A549 (cell line): ENCODE results near the gene NLRP1.

Source experiments
- CBX8 ChIP-seq: fragments of 200-600 bp; sonication (generic); IDR thresholded peaks from 2 replicates; pipeline ENCODE4 v1.6.1; 2016
- POLR2AphosphoS2 ChIP-seq: conservative IDR thresholded peaks from 2 replicates; pipeline ENCODE4 v1.6.1; 2012; ENCODE audit warnings: low read length, improper control_type of control experiment, inconsistent platforms
- RCOR1 ChIP-seq: fragments of 150-350 bp; IDR thresholded peaks from 2 replicates; pipeline ENCODE4 v1.6.1; 2014; ENCODE audit warnings: antibody characterized with exemption, low read length, low read depth
- TP53 ChIP-seq: fragments of 250-450 bp; sonication (Bioruptor Pico); IDR thresholded peaks from 2 replicates; pipeline ENCODE4 v1.5.0; 2021; ENCODE audit warnings: mild to moderate bottlenecking, moderate library complexity
- TF ChIP-seq, protein P1 (sequence below): fragments of 200-600 bp; sonication (generic); IDR thresholded peaks from 2 replicates; pipeline ENCODE4 v1.6.1; 2016; ENCODE audit warnings: antibody characterized with exemption, mild to moderate bottlenecking, moderate library complexity
- TF ChIP-seq, protein P2 (sequence below): fragments of >200 bp; sonication (Bioruptor Twin); formaldehyde crosslinking; IDR thresholded peaks from 3 replicates; pipeline ENCODE4 v1.6.1; 2016
- TF ChIP-seq, protein P3 (sequence below): fragments of >200 bp; sonication (Bioruptor Twin); formaldehyde crosslinking; IDR thresholded peaks from 3 replicates; pipeline ENCODE4 v1.5.1; 2016

DNA sequence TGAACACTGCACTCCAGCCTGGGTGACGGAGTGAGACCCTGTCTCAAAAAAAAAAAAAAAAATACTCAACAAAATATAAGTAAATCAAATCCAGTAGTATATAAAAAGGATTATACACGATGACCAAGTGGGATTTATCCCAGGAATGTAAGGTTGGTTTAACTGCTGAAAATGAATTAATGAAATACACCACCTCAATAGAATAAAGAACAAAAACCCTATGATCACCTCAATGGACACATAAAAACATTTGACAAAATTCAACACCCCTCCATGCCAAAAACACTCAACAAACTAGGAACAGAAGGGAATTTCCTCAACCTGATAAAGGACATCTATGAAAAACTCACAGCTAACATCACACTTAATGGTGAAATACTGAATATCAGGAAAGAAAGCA is 91.3 kb downstream of the NLRP1 start:
- TF ChIP-seq, protein P1, sequence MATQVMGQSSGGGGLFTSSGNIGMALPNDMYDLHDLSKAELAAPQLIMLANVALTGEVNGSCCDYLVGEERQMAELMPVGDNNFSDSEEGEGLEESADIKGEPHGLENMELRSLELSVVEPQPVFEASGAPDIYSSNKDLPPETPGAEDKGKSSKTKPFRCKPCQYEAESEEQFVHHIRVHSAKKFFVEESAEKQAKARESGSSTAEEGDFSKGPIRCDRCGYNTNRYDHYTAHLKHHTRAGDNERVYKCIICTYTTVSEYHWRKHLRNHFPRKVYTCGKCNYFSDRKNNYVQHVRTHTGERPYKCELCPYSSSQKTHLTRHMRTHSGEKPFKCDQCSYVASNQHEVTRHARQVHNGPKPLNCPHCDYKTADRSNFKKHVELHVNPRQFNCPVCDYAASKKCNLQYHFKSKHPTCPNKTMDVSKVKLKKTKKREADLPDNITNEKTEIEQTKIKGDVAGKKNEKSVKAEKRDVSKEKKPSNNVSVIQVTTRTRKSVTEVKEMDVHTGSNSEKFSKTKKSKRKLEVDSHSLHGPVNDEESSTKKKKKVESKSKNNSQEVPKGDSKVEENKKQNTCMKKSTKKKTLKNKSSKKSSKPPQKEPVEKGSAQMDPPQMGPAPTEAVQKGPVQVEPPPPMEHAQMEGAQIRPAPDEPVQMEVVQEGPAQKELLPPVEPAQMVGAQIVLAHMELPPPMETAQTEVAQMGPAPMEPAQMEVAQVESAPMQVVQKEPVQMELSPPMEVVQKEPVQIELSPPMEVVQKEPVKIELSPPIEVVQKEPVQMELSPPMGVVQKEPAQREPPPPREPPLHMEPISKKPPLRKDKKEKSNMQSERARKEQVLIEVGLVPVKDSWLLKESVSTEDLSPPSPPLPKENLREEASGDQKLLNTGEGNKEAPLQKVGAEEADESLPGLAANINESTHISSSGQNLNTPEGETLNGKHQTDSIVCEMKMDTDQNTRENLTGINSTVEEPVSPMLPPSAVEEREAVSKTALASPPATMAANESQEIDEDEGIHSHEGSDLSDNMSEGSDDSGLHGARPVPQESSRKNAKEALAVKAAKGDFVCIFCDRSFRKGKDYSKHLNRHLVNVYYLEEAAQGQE: no peak
- TF ChIP-seq, protein P2, sequence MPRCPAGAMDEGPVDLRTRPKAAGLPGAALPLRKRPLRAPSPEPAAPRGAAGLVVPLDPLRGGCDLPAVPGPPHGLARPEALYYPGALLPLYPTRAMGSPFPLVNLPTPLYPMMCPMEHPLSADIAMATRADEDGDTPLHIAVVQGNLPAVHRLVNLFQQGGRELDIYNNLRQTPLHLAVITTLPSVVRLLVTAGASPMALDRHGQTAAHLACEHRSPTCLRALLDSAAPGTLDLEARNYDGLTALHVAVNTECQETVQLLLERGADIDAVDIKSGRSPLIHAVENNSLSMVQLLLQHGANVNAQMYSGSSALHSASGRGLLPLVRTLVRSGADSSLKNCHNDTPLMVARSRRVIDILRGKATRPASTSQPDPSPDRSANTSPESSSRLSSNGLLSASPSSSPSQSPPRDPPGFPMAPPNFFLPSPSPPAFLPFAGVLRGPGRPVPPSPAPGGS: no peak
- TF ChIP-seq, protein P3, sequence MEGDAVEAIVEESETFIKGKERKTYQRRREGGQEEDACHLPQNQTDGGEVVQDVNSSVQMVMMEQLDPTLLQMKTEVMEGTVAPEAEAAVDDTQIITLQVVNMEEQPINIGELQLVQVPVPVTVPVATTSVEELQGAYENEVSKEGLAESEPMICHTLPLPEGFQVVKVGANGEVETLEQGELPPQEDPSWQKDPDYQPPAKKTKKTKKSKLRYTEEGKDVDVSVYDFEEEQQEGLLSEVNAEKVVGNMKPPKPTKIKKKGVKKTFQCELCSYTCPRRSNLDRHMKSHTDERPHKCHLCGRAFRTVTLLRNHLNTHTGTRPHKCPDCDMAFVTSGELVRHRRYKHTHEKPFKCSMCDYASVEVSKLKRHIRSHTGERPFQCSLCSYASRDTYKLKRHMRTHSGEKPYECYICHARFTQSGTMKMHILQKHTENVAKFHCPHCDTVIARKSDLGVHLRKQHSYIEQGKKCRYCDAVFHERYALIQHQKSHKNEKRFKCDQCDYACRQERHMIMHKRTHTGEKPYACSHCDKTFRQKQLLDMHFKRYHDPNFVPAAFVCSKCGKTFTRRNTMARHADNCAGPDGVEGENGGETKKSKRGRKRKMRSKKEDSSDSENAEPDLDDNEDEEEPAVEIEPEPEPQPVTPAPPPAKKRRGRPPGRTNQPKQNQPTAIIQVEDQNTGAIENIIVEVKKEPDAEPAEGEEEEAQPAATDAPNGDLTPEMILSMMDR: no peak
- no peak for TF ChIP-seq TP53 (CRISPR knock-in tag)
- no peak for TF ChIP-seq POLR2AphosphoS2
- TF ChIP-seq CBX8: no peak
- TF ChIP-seq RCOR1: no peak
